ENCODE results near the gene RMND5A.
A peak's percentile ranks its signal among the peaks of the same experiment; 100 is the strongest.
"Not testable (repeated sequence)": the region's sequence is repeated elsewhere in the genome, so short reads cannot be mapped to it uniquely, and the experiment has no call there.

RMND5A gene, protein sequence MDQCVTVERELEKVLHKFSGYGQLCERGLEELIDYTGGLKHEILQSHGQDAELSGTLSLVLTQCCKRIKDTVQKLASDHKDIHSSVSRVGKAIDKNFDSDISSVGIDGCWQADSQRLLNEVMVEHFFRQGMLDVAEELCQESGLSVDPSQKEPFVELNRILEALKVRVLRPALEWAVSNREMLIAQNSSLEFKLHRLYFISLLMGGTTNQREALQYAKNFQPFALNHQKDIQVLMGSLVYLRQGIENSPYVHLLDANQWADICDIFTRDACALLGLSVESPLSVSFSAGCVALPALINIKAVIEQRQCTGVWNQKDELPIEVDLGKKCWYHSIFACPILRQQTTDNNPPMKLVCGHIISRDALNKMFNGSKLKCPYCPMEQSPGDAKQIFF

DNA sequence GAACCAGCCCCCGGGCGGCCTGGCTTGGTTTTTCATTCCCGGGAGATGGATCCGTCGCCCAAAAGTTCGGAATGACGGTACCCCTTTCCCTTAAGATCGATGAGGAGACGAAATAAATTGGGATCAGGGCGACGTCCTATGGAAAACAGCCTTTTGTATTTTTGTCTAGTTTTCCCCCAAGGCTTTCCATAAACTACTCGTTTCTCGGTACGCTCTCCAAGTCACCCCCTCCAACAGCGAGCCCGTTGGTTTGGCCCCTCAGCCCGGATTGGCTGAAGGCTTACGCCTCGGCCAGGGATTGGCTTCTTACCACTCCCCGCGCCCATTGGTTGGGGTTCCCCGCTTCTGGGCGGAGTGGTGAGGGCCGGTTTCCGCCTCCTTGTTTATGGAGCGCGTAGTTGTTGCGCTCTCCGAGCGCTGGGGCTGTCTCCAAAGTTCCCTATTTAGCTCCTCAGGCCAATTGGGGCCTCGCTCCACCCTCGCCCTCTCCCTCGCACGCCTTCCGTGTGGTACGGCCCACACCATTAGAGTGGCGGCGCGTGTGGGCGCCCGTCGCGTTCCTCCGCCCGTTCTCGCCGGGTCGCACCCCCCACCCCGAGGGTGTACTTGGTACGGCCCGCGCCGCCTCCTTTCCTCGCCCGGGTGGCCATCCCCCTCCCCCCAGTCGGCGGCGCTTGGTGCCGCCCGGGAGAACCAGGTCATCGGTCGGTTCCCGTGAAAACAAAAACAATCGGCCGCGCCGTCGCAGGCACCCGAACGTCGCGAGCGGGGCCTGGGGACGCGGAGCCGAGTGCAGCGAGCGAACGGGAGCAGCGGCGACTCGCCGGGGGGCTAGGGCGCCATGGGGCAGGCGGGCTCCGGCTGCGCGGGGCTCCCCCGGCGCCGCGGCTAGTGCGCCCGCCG is at the start of gene RMND5A:
Gene RMND5A, plus strand, starts transcription at position 655 of the 903 bp plus-strand sequence. CDS start 377 bp downstream, outside the sequence.
- DNase-seq = peak; percentile 86

DNA sequence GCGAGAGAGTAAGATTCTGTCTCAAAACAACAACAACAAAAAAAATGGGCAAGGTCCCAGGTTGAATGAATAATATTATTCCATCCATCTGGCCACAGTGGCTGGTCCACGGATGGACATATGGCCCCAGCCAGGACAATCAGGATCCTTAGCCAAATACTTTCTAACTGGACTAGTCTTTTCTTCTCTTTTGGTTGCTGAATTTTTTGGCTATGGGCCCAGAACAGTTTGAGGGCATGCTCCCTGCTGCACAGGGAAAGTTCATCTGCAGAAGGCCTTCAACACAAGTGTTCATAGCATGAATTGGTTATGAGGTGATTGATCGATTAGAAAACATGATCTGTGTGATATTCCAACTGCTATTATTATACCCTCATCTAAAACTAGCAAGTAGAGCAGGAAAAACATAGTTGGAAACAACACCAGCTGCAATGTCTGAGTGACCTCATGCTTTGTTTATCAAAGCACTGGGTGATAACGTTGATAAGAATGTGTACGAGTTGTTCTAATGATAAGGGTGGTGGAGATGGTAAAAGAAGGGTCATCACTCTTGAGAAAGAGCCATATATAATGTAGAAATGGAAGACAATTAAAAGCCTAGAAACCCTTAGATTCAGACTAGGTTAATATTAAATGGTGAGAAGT is 48.6 kb upstream of the RMND5A start:
- no peak for DNase-seq

DNA sequence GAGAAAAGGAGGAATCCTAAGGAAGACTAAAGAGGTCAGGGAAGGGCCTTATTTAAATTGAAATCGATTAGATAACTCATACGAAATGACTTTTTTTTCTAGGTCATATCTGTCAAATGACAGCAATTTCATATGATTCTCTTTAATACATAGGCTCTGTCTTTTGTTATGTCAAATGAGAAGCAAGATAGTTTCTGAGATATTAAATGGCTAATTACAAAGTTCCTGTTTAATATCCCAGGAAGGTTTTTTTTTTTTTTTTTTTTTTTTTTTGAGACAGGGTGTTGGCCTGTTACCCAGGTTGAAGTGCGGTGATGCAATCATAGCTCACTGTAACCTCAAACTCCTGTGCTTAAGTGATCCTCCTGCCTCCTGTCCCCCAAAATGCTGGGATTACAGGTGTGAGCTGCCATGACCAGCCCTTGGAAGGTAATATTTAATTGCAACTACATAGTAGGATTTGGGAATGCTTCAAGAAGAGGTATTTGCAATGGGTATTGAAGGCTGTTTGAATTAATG is 48.0 kb upstream of the RMND5A start:
- no peak for DNase-seq

DNA sequence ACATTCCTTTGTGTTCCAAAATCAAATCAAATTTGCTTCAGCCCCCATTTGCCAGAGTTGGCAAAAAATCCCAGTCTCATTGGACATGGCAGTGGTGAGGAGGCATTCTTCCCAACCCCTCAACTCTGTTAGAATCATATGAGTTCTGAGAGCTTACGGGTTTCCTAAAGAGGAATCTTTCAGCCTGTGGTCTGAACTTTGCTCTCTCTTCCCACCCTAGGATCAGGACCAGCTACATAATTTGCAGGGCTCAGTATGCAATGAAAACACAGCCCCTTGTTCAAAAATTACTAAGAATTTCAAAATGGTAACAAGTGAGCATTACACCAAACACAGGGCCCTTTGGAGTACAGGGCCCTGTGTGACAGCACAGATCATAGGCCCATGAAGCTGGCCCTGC is 47.1 kb upstream of the RMND5A start:
- no peak for DNase-seq

DNA sequence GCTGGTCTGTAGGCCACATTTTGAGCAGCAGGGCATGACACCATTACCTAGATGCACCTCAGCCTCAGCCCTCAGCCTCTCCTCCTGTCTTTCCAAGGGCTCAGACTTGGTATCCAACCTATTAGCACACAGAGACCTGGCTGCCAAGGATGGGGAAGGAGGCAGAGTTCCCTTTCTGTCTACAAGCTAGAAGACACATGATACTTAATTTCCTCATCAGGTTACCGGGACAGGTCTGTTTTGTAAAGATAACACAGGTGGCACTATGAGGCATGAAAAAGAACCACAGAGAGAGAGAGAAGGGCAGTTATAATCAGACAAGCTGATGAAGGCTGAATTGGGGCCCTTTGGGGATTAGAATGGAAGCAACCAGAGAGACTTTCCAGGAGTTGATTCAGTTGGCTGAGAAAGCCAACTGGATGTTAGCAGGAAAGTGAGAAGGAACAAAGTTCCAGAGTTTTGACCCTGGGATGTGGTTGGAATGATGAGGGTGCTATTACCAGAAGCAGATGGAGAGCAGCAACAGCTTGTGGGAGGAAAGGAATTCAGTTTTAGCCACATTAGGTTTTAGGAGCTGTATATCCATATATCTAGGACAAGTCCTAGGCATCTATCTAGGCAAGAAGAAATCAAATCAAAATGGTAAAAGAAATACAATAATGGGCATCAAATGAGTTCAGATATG is 46.0 kb upstream of the RMND5A start:
- no peak for DNase-seq

DNA sequence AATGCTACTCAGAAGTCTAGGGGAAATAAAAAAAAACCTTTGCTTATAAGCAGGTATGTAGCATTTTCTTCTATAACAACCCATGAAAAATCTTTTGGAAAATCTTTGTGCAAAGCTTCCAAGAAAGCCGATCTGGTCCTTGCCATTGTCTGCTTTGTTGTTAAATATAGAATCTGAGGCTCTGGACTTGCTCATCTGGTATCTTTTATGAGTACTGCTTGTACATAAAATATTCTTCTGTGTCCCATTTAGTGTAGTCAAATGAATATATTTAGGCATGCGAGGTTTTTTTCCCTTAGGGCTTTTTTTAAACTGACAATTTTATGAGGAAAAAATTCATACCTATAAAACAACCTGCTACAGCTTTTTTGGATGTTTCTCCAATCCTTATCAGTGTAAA is 45.0 kb upstream of the RMND5A start:
- no peak for DNase-seq

DNA sequence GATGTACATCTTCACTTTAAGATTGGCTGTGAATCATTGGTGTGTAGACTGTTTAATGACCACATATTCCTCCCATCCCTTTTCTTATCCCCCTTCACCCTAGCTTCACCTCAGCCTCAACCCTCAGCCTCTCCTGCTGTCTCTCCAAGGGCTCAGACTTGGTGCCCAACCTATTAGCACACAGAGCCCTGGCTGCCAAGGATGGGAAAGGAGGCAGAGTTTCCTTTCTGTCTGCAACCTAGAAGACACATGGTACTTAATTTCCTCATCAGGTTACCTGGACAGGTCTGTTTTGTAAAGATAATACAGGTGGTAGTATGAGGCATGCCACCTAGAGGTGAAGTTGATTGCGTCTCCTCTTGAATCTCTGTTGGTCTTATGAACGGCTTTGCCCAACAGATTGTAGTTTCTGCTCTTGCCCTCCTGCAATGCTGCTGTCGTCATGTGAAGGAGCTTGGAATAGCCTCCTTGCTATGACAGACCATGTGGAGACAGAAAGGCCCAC is 44.5 kb upstream of the RMND5A start:
- no peak for DNase-seq

DNA sequence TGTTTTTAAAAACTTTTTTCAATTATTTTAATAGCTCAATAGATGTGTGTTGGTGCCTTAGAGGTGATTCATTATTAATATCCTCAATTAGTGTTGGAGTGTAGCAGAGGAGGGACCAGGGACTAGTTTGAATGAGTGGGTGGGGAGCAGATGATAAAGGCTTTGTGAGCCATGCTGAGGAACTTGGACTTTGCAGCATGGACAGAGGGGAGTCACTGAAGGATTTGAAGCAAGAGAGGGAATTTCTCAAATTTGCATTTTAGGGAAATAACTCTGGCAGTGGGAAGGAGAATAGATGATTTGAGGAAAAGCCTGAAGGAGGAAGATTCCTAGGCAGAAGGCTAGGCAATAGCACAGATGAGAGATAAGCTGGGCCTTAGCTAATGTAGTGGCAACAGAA is 42.3 kb upstream of the RMND5A start:
- DNase-seq = no peak

DNA sequence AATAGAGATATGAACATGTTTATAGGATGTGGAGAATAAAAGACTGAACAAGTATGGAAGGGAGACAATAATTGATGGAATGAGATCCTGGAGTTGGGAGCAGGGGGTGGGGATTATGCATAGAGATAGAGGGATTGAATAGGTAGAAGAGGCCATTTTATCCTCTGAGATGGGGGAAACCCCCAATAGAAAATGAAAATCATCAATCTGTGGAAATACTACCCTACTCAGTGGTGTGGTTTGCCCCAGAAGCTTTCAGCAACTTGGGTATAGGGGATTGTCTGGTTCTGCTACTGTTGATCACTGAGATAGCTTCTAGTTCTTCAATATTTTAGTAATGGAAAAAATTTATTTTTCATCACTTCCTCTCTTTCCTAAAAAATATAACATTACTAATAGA is 41.1 kb upstream of the RMND5A start:
- no peak for DNase-seq

DNA sequence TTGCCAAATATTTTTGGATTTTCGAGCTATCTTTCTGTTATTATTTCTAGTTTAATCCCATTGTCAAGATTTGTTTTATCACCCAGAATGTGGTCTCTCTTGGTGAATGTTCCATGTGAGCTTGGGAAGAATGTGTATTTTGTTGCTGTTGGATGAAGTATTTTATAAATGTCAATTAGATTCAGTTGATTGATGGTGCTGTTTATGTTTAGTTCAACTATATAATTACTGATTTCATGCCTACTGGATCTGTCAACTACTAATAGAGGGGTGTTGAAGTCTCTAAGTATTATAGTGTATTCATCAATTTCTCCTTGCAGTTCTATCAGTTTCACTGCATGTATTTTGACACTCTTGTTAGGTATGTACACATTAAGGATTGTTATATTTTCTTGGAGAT is 34.7 kb upstream of the RMND5A start:
- no peak for DNase-seq

DNA sequence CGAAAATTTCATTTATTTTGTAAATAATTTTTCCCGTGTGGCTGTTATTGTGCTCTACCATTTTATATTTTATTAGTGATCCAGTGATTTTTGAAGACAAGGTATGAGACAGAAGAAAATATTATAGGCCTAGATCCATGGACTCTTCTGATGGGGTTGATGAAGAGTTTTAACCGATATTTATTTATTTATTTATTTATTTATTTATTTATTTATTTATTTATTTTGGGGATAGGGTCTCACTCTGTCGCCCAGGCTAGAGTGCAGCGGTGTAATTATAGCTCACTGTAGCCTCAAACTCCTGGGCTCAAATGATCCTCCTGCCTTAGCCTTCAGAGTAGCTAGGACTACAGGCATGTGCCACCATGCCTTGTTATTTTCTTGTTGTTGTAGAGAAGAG is 33.6 kb upstream of the RMND5A start:
- no peak for DNase-seq

DNA sequence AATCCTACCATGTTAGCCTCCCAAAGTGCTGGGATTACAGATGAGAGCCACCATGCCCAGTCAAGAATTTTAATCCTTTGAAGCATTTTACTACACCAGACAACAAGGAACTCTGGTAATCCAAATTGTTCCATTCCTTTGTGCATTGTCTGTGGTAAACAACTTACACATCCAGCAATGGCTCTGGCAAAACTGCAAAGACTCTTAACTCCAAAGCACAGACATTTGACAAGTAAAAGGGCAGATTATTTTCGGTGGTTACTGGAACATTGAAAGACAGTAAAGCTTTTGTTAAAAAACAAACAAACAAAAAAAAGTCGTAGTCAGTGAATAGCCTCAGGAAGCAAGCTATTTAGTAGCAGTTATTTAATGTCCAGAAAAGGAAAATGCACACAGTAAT is 33.2 kb upstream of the RMND5A start:
- DNase-seq = no peak

DNA sequence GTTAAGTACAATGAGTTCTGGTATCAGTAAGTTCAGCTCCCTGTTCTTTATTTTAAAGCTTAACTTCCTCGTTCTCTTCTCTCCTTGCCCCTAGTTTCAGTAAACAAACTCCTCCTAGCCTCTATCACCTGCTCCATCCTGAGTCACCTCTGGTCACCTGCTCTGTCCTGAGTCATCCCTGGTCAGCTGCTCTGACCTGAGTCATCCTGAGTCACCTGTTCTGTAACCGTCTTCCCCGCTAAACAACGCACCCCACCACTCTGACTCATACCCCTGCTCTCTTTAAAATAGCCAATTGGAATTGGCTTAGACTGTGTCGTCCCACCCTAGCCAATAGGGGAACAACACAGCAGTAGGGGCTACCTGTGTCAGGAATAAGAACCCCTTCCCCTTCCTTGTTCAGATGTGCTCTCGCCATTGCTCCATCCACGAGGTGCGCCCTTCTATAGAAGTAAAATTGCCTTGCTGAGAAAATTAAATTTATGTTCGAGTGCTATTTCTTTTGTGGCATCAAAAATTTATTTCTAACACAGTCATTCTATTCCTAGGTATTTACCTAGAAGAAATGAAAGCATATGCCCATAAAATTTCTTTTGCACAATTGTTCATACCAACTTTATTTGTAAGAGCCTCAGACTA is 24.9 kb upstream of the RMND5A start:
- no peak for DNase-seq

DNA sequence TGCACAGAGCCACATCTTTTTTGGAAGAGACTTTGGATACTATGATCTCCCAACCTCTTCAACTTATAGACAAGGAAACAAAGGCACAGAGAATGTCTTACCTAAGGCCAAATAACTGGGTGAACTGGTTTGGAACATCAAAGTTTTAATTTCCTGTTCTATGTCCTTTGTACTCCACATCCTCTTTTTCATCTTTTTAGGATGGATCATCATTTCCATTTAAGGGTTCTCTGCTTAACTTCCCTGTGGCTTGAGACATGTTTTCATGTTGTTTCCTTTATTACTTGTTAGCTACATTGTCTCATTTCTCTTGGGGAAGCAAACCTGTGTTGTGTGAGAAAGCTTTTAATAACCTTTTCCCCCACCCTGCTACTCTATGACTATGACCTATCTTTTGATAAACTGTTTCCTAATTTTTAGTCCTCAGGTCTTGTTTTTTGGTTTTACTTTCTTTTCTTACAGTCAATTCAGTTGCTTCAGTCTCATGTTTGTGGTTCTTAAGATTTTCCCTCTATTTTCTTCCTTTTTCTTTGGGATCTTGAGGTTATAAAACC is 22.5 kb upstream of the RMND5A start:
- no peak for DNase-seq

DNA sequence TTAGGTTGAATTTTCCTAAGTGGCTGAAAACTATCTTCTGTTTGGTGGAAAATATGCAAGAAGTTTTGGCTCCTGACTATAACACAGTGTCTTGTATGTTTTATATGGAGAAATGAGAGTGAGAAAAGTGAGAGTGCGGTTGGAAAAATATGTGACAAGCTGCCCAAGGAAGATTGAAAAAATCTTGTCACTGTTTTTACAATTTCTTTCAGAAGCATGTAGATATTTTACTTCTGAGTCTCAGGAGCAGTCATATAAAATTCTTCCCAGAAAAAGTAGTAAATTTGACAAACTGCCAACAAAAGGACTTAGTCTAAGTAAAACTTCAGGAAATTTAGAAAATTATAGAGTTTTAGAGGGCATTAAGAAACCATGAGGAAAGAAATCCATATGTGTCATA is 19.4 kb upstream of the RMND5A start:
- no peak for DNase-seq

DNA sequence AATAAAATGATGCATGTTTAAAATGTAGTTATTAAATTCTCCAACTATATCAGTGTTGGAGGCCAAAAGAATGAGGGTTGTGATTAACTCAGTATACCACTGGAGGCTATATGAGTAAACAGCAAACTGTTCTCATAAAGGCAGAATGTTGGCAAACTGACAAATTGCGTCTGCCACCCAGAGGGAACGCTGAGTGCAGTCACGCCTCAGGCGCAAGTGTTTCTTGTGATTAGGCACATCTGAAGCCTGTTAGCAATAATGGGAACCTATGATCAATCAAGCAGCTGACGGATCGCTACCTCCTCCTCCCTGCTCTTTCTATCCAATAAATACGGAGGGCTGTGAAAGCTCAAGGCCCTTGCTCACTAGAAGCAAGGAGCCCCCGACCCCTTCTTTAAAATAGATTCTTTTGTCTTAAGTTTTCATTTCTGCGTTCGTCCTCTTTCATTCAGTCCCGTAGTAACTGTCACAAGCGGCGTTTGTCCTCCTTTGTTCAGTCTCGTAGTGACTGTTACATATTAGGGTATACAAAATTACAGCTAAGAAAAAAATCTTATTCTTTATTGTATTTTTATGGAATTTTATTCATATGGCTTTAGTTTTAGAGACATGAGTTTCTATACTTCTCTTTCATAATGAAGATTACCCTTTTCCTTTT is 16.3 kb upstream of the RMND5A start:
- no peak for DNase-seq

DNA sequence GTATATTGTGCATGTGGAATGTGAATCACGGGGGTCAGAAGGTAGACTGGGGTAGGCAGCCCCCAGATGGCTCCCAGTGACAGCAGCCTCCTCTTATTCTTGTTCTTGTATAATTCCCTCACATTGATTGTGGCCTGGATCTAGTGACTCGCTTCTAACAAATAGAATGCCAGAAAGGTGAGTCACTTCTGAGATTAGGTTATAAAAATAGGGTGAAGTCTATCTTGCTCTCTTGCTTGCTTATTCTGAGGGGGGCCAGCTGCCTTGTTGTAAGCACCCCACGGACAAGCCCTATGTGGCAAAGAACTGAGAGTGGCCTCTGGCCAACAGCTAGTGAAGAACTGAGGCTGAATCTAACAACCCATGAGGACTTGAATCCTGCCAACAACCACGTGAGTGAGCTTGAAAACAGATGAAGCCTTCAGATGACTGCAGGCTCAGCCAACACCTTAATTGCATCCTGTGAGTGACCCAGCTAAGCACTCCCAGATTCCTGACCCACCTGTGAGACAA is 15.6 kb upstream of the RMND5A start:
- no peak for DNase-seq

DNA sequence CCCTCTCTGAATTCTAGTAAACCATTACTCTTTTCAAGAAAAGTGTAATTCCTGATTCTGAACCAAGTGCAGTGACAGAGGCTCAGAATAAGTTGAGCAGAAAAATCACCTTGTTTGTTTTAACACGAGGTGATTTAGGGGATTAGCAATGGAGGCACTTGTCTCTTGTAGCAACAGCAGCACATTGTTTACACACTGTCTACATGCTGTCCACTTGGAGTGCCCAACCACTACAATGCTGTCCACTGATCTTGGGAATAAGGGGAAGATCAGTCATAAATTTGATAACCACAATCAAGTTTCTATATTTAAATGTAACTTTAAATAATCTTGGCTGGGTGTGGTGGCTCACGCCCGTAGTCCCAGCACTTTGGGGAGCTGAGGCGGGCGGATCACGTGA is 13.9 kb upstream of the RMND5A start:
- no peak for DNase-seq

DNA sequence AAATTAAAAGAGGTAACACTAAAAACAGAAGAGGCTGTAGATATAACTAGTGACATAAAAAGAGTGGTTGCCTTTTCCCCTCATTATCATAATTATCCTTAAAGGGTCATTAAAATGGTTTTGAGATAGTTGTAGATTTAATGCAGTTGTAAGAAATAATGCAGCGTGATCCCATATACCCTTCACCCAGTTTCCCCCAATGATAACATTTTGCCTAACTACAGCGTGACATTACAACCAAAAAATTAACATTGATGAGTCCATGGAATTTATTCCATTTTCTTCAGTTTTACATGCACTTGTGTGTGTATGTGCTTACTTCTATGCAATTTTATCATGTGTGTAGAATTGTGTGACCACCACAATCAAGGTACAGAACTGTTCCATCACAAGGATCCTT is 13.2 kb upstream of the RMND5A start:
- no peak for DNase-seq

DNA sequence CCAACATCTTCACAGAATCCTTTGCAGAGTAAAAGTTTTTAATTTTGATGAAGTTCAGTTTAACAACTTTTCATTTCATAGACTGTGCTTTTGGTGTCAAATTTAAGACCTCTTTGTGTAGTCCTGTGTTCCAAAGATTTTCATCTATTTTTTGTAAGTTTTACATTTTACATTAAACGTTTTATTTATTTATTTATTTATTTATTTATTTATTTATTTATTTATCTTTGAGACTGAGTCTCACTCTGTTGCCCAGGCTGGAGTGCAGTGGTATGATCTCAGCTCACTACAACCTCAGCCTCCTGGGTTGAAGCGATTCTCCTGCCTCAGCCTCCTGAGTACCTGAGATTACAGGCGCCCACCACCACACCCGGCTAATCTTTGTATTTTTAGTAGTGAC is 12.0 kb upstream of the RMND5A start:
- not testable (repeated sequence) for DNase-seq

All from stimulated activated CD4-positive, alpha-beta T cell treated with anti-CD3 and anti-CD28 coated beads, Interleukin-12 subunit alpha, Interleukin-12 subunit beta, amount 100 ng/mL, for 4 hours (primary cell).